HS-5 (cell line): ENCODE data around the gene VPS45.
"Not testable (repeated sequence)": the region's sequence is repeated elsewhere in the genome, so short reads cannot be mapped to it uniquely, and the experiment has no call there.

Source experiments
- DNase-seq: peaks from one replicate; pipeline ENCODE4 v3.0.0-alpha.2; 2012; ENCODE audit warnings: low read depth

VPS45 gene, protein sequence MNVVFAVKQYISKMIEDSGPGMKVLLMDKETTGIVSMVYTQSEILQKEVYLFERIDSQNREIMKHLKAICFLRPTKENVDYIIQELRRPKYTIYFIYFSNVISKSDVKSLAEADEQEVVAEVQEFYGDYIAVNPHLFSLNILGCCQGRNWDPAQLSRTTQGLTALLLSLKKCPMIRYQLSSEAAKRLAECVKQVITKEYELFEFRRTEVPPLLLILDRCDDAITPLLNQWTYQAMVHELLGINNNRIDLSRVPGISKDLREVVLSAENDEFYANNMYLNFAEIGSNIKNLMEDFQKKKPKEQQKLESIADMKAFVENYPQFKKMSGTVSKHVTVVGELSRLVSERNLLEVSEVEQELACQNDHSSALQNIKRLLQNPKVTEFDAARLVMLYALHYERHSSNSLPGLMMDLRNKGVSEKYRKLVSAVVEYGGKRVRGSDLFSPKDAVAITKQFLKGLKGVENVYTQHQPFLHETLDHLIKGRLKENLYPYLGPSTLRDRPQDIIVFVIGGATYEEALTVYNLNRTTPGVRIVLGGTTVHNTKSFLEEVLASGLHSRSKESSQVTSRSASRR

DNA sequence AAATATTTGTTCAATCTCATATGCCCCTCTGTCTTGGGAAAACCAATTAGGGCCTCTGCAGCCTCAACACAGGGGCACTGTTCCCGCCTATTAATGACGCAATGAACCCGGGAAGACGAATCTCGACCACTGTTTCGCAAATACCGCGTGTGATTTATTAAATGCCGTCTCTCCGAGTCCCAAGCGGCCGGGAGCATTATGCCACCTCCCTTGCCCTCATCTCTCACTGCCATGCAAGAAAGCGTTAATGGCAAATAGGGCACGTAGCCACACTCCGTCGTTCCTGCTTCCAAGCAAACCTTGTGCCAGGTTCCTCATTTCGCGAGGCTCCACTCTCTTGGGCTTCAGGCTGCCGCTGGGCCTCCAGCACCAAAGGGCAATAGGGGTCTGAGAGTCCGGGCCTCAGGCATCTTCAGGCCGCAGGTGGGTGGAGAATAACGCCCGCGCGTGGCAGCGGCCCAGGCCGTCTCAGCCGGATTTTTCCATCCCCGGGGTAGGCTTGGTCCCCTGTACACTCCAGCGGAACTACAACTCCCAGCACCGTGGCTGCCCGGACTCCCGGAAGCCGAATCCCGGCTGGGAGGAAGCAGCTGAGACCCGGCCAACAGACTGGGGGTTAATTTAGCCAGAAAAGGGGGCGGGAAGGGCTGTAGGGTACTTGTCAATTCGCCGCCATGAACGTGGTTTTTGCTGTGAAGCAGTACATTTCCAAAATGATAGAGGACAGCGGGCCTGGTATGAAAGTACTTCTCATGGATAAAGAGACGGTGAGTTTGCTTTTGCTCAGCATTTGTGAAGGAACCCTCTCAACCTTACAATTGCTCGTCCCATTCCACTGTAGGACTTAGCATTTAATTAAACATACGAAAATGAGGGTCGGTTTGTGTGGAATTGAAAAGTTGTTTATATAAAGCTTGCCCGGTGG is at the start of gene VPS45:
VPS45 (plus strand) TSS at position 593 of the 925 bp plus-strand sequence; CDS start at position 675, 82 bp downstream.
- peak; percentile 76 for DNase-seq

DNA sequence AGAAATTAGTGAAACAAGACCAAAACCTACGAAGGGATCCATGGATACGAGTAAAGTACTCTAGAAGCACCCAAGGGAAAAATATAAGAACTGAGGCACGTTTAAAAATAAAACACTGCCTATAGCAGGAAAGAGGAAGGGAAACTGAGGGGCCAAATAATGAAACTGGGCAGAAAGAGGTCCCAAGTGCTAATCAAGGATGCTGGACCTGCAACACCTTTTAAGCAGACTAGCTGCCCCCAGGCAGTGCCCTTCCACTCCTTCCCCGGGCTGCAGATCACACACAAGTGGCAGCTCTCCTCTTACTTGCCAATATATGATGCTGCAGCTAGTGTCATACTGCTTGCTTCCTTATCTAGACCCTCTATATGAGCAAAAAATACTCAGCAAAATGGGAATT is 49.4 kb upstream of the VPS45 start:
- DNase-seq = no peak

- DNase-seq = no peak
Measured at GRCh38 chr1:150020711-150021110, 46.9 kb upstream of the VPS45 start.

GRCh38 chr1:150021191-150021694 is 46.3 kb upstream of the VPS45 start:
- DNase-seq = no peak

- DNase-seq = no peak
Measured at GRCh38 chr1:150022357-150022756, 45.2 kb upstream of the VPS45 start.

DNA sequence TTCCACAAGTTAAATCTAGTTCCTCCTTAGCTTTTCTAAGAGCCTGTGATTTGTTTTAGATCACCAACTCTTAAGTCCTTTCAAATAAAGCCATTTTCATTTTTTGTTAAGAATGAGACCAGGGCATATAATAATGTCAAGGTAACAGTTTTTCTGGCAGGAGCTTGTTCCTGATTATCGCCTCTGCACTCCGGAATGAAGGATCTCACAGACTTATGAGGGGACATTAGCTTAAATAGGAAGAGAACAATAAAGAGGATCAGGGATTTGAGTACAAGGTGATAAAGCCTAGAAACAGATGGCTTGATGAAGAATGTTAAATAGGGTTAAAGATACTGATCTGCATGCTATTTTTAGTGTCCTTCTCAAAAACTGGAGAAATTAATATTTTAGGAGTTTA is 43.4 kb upstream of the VPS45 start:
- no peak for DNase-seq

DNA sequence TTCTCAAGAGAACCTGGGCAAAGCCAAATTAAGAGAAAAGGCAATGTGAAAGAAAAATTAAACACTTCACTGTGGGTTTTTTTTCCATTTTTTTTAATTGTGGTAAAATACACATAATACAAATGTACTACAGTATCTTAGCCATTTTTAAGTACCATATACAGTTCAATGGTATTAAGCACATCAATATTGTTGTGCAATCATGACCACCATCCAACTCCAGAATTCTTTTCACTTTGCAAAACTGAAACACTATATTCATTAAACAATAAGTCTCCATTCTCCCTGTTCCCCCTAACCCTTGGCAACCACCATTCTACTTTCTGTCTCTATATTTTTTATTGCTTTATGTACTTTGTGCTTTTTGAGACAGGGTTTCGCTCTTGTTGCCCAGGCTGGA is 39.3 kb upstream of the VPS45 start:
- no peak for DNase-seq

GRCh38 chr1:150034336-150034735 is 33.2 kb upstream of the VPS45 start:
- no peak for DNase-seq

GRCh38 chr1:150049926-150050325 is 17.6 kb upstream of the VPS45 start:
- DNase-seq = no peak

- DNase-seq = no peak
Measured at GRCh38 chr1:150051089-150051373, 16.5 kb upstream of the VPS45 start.

- DNase-seq = not testable (repeated sequence)
Measured at GRCh38 chr1:150051905-150052412, 15.6 kb upstream of the VPS45 start.

DNA sequence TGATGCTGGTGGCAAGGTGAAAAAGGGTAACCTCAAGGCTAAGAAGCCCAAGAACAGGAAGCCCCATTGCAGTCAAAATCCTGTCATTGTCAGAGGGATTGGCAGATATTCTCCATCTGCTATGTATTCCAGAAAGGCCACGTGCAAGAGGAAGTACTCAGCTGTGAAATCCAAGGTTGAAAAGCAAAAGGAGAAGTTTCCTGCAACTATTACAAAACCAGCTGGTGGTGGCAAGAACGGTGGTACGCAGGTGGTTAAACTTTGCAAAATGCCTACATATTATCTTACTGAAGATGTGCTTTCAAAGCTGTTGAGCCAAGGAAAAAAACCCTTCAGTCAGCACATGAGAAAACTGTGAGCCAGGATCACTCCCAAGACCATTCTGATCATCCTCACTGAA is 13.7 kb upstream of the VPS45 start:
- no peak for DNase-seq

DNA sequence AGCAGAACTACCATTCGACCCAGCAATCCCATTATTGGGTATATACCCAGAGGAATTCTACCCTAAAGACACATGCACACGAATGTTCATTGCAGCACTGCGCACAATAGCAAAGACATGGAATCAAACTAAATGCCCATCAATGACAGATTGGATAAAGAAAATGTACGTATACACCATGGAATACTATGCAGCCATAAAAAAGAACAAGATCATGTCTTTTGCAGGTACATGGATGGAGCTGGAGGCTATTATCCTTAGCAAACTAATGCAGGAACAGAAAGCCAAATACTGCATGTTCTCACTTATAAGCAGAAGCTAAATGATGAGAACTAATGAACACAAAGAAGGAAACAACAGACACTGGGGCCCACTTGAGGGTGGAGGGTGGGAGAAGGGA is 12.1 kb upstream of the VPS45 start:
- DNase-seq = not testable (repeated sequence)

GRCh38 chr1:150056407-150056806 is 11.2 kb upstream of the VPS45 start:
- no peak for DNase-seq

- DNase-seq = no peak
Measured at GRCh38 chr1:150060260-150060659, 7.3 kb upstream of the VPS45 start.

GRCh38 chr1:150061632-150062101 is 5.9 kb upstream of the VPS45 start:
- peak; percentile 68 for DNase-seq

- no peak for DNase-seq
Measured at GRCh38 chr1:150062113-150062512, 5.5 kb upstream of the VPS45 start.

DNA sequence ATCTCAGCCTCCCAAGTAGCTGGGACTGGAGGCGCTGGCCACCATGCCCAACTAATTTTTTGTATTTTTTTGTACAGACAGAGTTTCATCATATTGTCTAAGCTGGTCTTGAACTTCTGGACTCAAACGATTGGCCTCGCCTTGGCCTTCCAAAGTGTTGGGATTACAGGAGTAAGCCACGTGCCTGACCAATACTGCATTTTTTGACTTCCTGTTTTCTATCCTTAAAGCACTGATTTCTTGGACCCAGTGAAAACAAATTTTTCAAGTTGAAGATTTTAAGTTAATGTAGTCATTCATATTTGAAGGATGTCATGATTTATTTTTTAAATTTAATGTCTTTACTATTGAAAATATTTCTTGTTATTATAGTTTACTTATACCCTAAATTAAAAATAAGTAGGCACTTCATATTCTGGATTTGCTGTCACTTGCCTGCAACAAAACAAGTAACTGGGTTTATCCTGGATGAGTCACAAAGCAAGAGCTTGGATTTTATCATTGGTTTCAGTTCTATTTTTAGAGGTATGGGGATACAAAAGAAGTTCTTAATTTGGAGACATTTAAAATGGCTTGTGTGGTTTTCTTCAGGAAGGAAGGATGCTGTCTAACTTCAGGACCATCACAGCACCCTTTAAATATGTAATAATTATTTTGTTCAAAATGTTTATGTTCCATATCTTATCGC is 2.2 kb upstream of the VPS45 start:
- no peak for DNase-seq

DNA sequence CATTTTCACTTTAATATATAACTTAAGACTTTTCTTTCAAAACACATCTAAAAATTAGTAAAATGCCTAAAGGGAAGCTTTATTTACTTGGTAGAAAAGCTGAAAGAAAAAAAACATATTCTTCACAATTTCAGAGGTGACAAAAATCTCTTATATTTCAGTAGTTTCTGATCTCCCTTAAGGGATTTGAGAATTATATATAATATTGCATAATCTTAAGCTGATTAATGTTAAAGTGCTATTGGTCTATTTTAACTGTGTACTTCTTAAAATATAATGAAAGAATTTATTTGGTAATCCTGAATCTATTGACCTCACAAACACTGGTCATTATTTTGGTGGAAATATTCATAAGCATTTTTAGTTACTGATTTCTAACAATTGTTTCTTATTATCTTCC is 1.2 kb upstream of the VPS45 start:
- DNase-seq = no peak

DNA sequence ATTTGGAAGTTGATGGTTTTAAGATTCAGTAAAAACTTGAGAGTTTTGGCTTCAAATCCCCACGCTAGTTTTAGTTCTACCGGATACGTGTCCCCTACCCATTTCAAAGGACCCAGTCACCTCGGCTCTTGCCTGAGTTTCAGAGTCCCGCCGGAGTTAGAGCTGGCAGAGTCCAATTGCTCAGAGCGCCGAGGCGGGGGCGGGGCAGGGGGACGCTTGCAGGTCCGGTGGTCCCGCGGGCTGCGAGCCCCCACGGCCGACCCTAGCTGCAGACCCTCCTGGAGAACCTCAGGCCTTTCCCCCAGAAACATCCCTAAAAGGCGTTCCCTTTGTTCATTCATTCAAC is 765 bp upstream of the VPS45 start:
- DNase-seq = no peak

- no peak for DNase-seq
Measured at GRCh38 chr1:150068109-150068435, 496 bp downstream of the VPS45 start.

- DNase-seq = no peak
Measured at GRCh38 chr1:150069923-150070322, 2.3 kb downstream of the VPS45 start.
